Stimulated activated CD4-positive, alpha-beta T cell treated with anti-CD3 and anti-CD28 coated beads, TNF-alpha, amount 100 ng/mL, for 4 hours (primary cell): ENCODE measurements around the gene CCDC102B.
"Not testable (repeated sequence)": the region's sequence is repeated elsewhere in the genome, so short reads cannot be mapped to it uniquely, and the experiment has no call there.

Source experiments
- DNase-seq, 3 experiments: peaks; one replicate each; pipeline ENCODE4 v3.0.0-alpha.2; 2020; ENCODE audit warnings: low read depth in 3 of 3

CCDC102B gene

DNA sequence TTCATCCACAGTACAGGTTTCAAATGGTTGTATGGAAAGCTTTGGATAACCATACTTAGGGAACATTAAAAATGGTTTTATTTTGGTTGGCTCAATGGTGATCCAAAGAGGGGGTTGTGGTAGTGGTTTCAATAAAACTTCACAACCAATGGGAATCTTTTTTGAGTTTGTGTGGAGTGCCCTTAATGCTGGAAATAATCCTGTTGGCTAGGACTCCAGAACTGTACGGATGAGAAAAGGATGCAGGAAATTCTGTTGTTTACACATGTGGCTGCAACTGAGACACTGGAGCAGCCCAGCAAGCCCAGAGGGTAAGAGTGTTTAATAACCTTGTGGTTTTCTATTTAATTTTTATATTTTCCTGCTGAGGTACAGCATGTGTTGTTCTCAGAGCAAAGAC, at the start of gene CCDC102B:
Gene CCDC102B, plus strand, starts transcription at position 210 of the 400 bp plus-strand sequence. CDS start 38,684 bp downstream, outside the sequence.
- no peak for DNase-seq

DNA sequence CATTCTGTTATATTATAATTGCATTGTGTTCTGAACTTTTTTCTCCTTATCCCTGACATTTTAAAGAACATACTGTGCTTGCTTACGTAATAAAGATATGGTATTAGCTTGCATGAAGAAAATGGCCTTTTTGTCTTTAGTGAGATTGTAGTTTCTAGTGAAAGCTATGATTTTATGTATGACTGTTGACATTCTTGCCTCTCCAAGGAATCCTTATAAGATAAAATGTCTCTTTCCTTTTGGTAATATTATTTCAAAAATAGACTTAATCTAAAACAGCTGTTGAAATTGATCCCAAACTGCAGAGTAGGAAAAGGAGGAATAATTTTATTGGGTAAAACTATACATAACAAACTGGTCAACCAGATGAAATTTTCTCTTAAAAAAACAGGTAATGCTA, 40.8 kb upstream of the CCDC102B start:
- DNase-seq = no peak

DNA sequence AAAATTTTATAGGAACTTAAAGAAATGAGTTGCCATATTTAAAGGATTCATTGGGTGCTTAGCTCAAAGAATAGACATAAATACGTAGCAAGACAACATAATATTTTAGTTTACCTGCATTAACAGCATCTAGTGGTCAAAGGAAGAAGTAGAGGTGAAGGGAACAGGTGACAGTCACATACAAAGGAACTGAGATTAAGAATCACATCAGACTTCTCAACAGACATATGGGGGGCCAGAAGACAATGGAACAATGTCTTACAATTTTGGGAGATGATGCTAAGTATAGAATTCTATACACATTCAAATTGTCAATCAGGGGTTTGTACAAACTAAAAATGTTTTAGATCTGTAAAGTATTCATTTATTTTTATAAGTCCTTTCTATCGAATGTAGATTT, 38.6 kb upstream of the CCDC102B start:
- DNase-seq = no peak

DNA sequence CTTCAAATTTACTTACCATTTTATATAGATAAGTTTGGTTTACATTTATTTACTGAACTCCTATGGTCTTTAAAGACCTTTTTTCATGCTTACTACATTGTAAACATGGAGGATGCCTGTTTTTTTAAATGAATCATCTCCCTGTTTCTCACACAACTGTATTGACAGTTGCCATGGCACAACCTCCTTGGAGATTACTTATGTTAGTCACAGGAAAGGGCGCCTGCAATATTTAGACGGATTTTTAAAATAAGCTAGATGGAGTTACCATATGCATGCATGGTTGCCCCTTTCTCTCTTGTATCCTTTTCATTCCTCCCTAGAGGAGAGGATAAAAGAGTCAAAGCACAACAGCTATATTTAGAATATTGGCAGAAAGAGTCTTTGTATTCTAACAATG, 34.8 kb upstream of the CCDC102B start:
- DNase-seq = no peak

DNA sequence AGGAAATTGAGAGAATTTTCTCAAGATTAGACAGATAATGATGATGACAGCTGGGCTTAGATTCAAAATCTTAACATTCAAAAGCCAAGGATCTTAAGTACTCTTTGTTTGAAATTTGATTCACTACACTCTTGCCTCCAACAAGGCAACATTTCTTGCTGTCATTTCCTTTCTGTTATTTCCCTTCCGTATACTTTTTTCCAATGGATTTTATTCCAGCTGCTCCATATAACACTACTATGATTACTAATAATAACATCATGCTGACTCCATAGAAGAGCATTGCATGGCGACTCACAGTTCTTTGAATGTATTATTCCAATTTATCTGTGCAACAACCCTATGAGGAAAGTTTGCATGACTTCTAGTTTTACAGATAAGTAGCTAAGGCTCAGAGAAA, 33.9 kb upstream of the CCDC102B start:
- DNase-seq = no peak

DNA sequence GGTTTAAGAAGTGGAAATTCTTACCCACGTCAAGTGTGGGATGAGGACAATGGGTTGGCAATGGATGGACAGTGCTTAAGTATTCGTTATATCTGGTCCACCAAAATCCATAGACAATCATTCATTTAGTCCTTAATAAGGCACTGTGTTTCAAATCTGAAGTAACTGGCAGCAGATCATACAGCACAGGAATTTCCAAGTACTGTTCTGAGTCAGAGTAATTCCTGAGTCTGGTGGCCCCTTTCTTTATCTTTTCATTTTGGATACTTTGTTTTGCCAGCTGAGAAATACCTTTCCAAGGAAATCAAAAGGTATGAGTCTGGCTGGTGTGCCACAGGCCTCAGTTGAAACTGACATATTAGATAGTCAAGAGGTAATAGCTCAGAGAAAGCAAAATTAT, 31.4 kb upstream of the CCDC102B start:
- no peak for DNase-seq

DNA sequence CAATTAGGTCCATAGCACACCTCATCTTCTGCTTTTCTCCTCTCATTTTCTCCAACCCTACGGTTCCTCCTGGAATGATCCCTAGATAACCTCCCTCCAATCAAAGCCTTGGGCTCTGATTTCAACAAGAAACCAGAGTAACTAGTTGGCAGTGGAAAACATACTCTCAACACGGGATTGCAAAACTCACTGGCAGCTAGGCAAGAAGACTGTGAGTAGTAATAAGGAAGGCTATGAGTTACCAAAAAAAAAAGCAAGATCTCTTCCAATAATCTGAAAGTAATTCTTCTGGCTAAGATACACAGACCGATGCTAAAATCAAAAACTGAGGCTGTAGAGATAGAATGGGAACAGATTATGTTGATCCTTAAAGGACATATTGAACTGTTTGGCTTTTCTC, 28.4 kb upstream of the CCDC102B start:
- no peak for DNase-seq

DNA sequence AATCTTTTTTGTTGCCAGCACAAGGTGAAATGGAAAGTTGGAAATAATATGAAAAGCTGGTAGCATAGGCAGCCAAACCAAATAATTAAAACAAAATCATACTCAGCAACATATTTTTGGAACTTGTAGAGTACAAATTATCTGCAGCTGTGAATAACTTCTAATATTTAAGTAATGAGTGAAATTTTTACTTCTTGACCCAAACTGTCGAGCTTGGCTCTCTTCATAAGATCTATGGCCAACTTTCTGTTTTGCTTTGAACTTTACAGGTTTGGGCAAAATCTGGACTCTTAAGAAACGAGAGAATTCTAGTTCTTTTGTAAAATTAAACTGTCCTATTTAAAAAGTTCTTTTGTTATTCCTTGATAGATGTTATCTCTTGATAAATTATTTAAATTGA, 25.6 kb upstream of the CCDC102B start:
- no peak for DNase-seq

DNA sequence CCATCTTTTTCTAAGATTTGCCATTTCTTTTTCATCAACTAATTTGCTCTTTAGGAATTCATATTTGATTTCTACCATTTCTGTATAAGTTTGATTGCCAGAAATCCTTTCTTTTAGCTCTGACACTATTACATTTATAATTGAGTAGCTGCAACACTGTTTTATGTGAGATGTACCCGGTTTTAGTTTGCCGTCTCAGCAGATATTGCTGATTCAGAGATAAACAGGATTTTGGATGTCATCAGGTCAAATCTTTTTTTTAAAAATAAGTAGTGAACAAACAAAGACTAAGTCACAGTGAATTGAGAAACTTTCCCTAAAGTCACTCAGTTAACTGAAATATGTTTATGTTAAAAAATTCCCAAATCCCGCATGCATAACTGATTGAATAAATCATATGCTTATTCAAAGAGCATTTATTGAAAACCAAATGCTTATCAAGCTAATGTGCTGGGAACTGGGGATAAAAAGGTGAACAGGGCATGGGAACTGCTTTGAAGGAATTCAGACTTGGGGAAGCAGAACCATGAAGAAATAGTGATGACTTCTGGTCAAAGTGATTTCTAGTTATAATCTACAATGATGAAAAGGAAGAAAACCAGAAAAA, 19.5 kb upstream of the CCDC102B start:
- no peak for DNase-seq

DNA sequence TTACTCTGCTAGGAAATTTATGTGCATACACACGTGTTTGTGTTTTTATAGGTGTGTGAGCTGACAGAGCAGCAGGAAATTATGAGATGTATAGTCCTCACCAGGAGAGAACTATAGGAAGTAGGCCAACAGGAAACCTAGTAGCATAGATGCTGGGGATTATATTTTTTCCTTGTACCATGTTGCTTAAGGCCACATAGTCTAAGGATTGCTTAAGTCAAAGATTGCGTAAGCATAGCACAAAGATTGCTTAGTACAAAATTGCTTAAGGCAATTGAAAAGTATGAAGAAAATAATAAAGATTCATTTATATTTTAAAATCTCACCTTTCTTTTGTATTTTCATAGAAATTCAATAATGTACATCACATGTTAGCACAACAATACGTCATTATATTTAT, 18.7 kb upstream of the CCDC102B start:
- DNase-seq = no peak

DNA sequence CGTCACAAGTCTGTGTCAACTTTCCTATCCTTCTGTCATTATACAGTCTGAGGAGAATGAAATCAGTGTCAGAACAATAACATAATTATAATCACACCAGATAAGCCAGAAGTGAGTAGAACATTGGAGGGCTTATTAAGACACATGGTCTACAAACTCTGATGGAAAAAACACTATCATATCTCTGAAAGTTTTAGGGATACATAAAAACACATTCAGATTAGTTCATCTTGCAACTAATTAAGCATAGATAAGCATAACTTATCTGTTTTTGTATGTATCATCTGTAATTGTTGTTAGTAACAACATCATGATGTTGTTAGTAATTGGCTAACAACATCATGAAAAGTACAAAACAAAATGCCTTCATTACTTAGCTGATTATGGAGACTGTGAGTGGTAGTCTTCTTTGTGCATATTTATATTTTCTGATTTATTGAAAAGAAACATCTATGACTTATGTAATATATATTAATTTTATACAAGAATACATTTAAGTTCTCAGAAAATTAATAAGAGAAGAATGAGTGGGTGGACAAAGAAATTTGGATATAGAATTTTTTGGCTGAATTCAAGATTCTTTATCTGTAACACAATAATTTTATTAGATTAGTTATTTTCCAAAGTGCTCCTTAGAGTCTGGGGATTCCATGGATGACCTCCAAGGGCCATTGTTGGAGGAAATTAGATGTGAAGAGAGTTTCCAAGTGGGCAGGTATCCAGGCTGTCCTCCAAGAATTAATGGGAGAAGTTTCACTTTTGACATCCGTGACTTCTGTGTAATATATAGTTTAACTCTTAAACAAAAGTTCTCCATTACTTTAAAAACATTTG, 16.9 kb upstream of the CCDC102B start:
- DNase-seq = no peak

DNA sequence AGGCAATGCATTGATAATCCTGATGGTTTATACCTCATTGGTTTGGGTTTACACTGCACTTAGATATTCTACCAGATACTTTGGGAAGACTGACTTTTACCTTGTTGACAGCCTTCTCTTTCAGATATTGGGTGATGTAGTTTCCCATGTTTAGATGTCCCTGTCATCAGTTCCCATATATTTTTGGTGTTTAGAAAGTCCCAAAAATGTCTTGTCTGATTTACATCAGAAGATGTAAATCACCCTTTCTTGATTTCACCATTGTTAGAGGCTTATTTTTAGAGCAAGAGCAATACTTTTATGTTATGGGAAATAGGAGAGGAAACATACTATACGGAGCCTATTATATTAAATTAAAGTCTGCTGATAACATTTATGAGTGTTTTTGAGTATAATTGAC, 14.4 kb upstream of the CCDC102B start:
- no peak for DNase-seq

DNA sequence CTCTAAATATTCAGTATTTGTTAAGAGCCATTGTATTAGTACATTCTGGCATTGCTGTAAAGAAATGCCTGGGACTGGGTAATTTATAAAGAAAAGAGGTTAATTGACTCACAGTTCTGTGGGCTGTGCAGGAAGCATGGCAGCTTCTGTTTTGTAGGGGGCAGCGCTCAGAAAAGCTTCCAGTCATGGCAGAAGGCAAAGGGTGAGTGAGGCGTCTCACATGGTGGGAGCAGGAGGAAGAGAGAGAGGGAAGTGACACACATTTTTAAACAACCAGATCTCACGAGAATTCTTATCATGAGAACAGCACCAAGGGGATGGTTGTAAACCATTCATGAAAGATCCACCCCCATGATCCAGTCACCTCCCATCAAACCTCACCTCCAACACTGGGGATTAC, 13.8 kb upstream of the CCDC102B start:
- no peak for DNase-seq

DNA sequence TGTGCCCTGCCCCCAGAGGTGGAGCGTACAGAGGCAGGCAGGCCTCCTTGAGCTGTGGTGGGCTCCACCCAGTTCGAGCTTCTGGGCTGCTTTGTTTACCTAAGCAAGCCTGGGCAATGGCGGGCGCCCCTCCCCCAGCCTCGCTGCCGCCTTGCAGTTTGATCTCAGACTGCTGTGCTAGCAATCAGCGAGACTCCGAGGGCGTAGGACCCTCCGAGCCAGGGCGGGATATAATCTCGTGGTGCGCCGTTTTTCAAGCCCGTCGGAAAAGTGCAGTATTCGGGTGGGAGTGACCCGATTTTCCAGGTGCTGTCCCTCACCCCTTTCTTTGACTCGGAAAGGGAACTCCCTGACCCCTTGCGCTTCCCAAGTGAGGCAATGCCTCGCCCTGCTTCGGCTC, 7.6 kb upstream of the CCDC102B start:
- not testable (repeated sequence) for DNase-seq

DNA sequence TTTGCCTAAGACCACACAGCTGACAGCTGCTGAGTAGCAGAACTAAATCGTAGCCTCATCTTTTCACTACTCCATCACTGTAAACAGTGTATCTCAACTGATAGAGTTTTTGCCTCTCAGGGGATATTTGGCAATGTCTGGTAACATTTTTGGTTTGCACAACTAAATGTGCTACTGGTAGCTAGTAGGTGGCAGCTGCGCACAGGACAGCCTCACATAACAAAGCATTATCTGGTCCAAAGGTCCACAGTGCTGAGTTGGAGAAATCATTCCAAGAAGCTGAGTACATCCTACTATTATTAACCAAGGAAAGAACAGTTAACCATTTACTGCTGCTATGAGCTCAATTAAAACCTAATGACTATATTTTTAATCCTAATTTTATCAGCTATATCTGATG, 6.1 kb upstream of the CCDC102B start:
- no peak for DNase-seq

DNA sequence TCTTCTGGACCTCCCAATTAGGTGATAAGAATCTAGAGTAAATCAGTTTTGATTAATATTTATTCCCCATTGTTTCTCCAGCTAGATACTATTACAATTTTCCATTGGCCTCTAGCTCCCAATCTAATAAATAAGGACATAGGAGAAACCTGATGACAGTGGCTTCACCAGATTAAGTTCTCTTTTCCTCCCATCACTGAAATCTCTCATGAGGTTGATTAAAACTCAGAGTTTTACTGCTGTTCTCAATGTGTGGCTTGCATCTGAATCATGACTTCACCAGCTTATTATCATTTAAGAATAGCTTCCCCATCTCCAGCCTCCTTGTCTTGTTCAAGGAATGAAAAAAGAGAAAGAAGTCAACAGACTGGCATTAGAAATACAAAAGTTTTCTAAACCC, 3.9 kb upstream of the CCDC102B start:
- DNase-seq = no peak

DNA sequence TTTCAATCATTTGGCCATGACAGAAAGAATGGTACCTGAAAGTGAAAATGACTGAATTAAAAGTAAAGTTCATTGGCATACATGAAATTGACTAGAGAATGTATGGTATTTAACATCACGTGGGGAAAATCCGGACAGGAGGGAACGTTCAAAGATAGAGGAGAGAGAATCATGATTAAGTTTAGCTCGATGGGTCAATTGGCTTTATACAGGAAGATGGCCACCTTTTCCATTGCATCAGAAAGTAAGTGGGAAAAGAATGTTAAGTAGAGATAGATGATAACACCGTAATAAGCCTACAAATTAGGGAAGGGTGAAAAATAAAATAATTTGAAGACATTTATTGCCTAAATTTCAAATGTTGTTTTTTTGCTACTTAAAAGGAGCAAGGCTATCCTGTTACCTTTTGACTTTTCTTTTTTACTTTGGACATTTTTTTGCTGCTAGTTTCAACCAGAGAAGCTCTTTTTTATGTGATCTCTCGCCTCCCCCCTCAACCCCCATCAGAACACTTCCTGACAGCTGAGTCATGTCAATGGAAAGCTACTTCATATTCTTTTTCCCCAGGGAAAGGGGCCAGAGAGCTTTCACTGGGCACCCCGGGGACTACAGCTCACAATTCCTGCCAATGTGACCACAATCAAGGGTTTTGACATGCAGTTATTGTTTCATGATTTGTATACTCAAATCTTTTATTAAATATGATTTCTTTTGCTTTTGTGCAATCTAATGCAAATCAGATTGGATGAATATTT, 767 bp upstream of the CCDC102B start:
- DNase-seq = no peak

DNA sequence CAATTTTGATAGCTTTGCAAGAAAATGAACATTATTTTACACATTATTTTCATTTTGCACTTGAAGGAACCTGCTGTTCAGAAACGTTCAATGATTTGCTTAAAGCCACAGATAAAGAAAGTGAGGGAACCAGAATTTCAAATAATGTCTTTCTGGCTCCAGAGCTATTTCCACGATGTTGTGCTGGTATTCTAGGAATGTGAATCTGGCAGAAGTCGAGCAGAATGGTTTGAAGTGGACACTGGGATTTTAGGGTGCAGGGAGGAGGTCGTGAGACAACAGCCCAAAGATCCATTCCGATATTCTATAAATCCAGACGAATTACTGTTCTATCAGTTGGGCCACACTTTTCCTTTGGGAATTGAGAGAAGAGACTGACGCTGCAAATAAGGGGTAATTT, 2.2 kb downstream of the CCDC102B start:
- DNase-seq = no peak

DNA sequence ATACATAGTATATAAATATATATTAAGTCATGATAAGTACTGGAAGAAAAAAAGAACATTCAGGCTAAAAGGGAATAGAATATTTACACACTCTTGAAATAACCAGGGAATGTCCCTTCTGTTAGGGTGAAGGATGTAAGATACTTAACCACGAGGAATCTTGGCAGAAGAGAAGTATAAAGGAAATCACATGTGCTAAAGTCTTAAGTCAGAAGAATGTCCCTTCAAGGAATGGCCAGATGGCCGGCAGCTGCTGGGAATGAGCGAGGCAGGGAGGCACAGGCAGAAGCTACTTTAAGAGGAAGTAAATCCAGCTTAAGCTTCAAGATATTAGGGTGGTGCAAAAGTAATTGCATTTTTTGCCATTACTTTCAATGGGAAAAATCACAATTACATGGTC, 5.5 kb downstream of the CCDC102B start:
- DNase-seq = no peak

DNA sequence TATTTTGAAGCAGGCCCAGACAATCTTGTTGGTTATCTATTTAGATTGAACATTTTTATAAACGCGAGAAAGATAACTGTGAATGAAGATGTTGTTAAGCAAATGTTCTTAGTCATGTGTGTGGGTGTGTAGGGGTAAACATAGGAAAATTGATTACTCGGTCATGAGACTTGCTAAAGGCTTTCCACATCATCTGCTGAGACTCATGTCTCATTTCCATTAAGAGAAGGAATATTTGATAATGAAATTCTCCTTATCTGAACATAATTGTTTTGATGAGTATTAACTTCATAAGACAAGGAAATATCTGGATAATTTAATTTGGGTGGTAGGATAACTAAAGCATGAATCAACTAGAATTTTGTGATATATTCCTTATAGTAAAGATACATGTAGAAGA, 19.7 kb downstream of the CCDC102B start:
- no peak for DNase-seq

DNA sequence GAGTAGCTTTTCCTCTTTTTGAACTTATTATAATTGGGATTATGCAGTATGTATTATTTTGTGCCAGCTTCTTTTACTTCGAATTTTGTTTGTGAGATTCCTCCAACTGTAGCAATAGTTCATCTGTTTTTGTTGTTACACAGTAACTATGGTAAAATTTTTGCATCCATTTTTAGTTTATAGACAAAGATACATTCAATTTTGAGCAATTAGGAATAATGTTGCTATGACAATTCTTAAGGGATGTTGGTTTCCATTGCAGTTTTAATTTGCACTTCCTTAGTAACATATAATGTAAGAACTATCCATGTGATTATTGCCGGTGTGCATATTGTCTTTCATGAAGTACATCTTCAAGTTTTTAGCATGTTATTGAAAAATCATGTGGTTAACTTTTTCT, 20.7 kb downstream of the CCDC102B start:
- DNase-seq = no peak

DNA sequence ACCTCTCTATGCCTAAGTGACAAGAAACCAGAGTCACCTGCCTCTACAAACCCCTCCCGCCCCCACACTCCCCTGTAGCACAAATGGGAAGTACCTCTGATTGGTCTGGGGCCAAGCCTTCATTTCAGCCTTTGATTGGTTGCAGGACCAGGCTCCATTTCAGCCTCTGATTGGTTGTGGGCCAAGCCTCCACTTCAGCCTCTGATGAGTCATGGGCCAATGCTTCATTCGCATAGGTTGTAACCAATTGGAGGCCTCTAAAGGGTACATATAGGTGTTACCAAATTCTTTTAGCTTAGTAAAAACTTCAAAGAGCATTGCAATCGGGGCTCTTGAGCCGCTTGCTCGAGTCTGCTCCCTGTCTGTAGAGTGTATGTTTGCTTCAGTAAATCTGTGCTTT, 25.0 kb downstream of the CCDC102B start:
- no peak for DNase-seq

DNA sequence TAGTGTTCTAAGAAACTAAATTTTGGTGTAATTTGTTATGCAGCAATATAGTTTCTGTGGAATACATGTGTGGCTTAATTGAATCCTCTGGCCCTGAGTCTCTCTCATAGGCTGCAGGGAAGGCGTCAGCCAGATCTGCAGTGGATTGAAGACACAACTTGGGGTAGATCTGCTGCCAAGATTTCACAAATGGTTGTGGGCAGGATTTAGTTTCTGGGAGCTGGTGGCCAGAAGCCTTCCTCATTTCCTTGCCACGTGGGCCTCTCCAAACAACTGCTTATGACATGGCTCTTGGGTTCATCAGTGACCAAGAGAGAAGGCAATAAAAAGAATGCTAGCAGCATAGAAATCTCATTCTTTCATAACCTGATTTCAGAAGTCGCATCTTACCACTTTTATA, 28.2 kb downstream of the CCDC102B start:
- DNase-seq = no peak
